Measurements from ENCODE around the gene PTCD2.
"Not testable (repeated sequence)": the region's sequence is repeated elsewhere in the genome, so short reads cannot be mapped to it uniquely, and the experiment has no call there.

The PTCD2 gene

DNA sequence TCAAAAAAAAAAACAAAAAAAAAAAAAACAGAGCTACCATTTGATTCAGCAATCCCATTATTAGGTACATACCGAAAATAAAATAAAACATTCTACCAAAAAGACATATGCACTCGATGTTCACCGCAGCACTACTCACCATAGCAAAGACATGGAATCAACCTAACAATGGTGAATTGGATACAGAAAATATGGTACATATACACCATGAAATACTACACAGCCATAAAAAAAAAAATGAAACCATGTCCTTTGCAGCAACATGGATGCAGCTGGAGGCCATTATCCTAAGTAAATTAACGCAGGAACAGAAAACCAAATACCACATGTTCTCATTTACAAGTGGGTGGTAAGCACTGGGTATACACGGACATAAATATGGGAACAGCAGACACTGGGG is 21.5 kb upstream of the PTCD2 start:
- FAIRE-seq, result no peak

DNA sequence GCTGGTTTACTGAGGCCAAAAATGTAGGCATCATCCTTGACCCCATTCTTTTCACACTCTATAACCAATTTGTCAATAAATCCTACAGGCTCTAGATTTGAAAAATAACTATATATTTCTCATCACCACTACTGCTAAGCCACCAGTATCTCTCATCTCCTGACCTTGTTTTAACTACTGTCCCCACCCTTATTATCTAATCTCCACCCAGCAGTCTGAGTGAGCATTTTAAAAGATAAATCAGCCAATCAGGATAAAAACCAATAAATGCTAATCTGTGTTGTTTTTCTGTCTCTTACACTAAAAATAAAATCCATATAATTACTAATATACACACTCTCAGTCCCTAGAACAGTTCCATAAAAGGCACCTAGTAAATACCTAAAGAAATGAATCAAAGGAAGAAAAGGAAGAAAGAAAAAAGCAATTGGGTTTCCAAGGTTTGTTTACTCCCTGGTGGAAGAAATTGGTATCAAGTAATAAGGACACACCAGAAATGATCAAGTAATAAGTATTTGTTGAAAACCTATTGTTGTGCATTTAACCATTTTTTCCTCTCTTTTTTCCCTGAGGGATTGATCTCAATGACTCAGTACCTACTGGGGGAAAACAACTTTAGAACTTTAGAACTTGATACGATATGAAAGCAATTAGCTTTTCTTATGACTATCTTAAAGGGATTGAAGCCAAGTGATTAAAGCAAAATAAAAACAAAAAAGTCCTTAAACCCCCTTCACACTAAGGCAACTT is 19.4 kb upstream of the PTCD2 start:
- no peak for FAIRE-seq

DNA sequence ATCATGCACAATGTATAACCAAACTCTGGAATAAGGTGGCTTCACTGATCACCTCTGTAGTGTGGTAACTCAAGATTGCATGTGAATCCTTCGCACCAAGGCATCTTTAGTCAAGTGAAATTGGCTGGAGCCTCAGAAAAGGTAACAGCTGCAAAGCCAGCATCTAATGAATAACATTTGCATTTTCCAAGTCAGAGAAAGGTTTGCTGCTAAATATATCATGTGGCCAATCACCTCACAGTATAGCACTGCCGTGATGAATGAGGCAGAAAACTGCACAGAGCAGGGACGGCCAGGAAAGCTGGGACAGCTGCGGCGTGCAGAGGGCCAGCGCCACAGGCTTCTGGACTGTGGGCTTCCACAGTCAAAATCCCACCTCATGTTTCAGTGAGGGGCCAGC is 18.6 kb upstream of the PTCD2 start:
- FAIRE-seq, result no peak

DNA sequence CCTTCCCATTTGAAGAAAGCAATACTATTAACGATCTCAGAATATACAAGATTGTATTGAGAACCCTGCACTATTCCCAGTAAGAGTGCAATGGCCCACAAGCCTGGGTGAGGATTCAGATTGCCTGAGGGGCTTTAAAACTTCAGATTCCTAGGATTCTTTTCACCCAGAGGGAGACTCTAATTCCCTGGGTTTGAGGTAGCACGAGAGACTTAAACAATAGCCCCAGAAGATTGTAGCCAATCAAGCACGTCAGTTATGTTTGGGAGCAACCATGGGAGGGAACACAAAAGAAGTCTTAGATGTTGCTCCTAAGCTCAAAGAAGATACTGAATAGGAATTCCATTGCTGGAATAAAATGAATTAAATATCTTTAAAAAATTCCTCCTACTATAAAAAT is 18.0 kb upstream of the PTCD2 start:
- no peak for FAIRE-seq

DNA sequence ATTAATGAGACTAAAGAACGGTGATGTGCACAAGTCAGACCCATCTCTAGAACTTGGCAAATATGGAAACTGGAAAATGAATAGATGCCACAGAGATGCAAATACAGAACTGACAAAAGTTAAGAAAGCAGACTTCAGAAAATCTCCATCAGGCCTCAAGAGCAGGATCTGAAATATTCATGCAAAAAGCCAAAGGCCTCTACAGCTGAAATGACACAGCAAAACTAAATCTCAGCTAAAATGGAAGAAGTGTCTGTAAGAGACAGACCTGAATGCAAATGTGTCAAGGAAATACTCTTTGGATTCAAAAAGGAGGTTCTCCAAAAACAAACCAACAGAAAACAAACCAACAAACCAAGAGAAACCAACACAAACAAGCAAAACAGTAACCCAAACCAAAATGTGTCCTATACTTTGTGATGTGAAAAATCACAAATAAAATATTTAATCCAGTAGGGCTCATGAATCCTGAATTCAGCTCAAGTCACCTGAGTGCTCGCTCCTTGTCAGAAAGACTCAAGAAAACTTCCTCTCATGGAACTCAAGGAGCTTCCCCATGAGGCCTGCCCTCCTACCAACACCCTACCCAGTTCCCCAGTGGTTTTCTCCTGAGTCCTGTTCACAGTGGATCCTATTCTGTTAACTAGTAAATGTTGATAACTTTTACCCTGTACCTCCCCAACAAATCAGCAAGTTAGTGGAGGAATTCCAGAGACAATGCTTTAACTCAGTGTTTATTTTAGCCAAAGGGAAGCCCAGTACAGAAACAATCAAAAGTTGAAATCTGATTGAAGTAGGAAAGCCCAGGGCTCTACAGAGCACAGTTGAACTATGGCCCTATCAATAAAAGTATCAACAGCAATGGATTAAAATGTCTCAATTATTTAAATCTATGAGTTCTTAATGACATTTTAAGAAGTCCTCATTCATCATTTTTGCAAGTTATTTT is 14.7 kb upstream of the PTCD2 start:
- no peak for FAIRE-seq

DNA sequence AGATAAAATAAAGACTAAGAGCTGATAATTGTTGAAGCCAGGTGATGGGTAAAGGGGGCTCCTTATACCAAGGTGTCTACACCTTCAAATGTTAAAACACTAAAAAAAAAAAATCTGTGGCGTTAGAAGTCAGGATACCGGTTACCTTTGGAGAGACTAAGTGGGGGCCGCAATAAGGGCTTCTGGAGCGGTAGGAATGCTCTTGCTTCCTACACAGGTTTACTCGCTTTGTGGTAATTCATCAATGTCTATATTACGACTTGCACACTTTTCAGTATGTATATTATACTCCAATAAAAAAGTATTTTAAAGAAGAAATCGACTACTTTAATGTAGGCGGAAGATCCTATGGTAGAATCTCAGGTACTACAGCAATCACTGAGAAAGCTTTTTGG is 12.6 kb upstream of the PTCD2 start:
- FAIRE-seq, result no peak

DNA sequence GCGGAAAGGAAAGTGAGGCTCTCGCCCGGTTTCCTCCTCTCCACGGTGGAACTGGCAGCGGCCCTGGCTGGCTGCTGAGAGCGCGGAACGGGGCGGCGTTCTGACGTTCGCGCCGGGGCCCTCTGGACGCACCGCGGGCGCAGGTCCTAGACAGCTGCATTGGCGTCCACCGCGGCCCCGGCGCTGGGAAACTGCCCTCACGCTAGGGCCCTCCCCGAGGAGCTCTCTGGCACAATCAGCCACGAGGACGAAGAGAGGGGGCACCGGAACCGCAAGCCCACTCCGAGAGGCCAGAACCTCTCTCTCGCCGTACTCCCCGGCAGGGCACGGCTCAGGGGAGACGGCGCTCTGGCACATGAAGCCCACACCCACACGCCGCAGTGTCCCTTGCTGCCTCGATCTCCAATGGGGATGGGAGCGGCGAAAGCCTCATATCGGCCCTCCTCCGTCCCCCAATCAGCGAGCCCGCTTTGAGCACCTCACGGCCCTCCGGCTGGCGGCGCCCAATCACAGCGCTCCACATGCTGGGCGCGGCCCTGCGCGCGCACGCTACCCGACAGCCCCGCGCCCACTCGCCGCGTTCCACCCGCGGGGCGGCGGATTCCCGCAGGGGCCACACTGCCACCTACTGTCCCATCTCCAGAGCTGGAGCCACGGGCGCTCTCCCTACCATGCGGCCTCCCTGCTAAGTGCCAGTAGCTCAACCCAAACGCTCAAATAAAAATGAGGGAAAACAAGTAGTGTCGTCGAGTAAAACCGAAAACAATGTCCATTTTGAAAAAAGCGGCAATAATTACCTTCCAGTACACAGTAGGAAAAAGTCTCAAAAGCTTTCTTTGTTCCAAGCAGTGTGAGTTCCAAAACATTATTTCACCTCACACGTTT is 12.0 kb upstream of the PTCD2 start:
- FAIRE-seq, result no peak

DNA sequence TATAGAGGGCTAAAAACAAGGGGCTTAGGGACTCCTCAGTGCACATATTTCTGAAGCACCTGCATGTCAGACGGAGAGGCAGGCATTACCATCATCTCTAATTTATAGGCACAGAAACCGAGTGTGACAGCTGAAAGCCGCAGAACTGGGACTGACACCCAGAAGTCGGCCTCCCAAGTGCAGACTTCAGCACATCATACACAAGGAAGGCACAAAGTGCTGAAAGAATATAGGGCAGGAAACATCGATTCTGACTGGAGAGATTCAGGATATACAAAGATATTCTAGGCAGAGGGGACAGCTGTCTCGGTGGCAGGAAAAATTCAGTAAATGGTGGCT is 11.4 kb upstream of the PTCD2 start:
- FAIRE-seq, result no peak

DNA sequence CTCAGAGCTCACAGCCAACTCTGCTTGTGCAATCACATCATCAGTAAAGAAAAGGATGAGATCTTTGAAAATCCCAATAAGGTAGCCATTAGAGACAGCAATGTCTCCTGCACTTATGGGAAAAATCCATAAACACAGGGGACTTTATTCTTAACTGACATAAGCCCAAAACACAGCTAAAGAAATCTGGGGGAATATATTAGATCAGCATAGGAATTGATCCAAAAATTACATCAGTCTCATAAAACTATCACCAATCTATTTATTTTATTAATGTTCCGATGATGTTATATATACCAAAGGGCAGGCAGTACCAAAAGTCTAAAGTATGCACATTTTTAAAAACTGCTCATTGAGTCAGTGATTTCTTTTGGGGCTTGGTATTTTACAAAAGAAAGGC is 7.0 kb upstream of the PTCD2 start:
- FAIRE-seq, result no peak

DNA sequence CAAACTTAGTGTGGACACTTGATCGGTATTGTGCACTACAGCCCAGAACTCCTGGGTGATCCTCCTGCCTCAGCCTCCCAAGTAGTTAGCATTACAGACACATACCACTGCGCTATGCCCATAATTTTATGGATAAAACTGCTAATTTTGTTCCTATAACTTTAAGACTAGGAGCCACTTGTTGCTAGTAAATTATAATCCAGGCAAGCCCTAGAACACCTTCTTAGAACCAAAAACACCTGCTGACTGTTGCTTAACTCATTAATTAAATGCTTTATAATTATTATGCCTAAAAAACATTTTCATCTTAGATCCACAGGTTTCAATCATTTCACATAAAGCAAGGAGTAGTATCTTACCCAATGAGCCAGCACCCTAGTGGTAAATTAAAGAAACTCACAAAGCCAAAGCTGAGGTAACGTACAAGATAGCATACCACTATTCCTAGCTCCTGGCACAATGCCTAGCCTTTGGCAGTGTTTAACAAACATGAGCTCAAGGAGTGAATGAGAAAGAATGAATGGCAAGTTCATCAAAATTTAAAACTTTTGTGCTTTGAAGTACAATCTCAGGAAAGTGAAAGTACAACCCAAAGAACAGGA is 5.5 kb upstream of the PTCD2 start:
- no peak for FAIRE-seq

DNA sequence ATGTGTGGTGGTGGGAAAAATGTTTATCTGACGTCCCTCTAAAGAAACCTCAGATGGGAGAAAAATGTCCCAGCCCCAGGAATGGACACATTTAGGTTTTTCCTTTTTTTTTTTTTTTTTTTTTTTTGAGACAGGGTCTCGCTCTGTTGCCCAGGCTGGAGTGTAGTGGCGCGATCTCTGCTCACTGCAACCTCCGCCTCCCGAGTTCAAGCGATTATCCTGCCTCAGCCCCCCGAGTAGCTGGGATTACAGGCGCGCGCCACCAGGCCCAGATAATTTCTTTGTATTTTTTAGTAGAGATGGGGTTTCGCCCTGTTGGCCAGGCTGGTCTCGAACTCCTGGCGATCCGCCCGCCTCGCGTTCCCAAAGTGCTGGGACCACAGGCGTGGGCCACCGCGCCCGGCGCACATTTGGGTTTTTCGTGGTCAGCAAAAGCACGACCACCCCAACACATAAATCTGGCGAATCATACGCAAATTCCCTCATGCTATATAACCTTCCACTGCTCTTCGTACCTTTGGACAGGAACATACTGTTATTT is 668 bp upstream of the PTCD2 start:
- not testable (repeated sequence) for FAIRE-seq

DNA sequence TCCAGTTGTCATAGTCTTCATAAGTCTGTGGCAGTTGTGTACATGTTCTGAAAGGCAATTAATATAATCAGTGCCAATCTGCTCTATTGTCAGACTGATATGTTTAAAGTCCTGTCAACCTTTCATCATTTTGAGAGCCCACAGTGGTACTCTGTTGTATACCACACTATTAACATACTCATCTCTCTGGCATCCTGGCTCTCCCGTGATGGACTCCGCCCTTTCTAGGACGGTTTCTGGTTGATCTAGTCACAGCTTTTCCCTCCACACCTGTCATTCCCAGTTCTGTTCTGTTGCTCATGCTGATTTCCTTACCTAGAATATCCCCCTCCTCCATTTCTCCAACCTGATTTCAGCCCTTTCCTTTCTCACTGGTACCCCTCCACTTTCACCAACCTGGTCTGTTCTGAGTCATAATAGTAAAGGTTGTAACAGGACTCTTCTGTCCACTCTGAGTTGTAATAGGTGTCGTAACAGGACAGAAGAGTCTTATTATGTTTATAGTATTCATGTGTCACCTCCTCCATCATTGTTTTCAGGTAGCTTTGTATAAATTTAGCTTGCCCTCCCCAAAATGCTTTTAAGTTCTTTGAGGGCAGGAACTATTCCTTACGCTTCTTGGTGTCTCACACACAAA is 4.1 kb downstream of the PTCD2 start:
- FAIRE-seq, result no peak

DNA sequence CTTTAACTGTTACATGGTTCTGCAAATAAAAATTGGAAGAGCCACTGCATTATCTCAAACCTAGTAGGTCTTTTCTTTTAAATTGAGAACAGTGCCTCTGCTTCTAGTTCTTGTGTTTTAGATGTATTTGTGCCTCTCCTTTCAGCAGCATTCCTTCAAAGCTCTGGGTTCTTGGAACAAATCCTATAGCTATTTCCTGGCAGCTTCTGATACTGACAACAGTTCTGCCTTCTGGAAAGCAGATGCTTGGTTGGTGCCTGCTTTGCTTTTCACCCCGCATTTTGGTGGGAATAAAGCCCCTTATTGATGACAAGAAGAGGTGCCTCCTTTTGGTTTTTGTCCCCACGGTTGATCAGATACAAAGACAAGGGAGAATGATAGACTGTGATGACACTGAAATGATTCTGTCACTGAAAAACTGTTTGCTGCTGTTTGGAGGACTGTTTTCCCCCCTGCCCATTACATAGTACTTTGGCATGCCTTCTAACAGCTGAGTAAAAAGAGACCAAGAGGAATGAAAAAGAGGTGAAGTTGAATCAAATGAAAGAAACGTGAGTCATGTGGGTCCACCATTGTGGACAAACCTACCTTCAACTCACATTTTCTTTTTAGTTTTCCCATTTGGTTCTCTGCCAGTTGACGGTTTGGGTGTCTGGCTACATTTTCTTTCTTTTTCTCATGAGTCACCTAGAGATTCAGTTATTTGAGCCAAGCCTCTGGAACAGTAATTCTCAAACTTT is 5.6 kb downstream of the PTCD2 start:
- no peak for FAIRE-seq

DNA sequence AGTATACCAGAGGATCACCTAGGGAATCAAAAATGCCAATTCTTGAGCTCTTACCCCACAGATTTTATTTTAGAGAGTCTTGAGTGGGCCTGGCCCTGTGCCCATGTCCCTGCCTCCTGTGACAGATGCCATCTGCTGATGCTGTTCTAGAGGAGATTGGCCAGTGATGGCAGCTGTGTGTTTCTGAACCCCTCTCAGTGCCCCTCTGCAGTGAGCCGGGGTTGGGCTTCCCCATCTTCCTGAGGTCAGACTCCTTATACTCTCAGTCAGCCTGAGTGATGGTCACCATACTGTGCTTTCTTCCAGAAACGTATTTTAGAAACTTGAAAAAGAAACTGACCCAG is 6.1 kb downstream of the PTCD2 start:
- FAIRE-seq, result no peak

DNA sequence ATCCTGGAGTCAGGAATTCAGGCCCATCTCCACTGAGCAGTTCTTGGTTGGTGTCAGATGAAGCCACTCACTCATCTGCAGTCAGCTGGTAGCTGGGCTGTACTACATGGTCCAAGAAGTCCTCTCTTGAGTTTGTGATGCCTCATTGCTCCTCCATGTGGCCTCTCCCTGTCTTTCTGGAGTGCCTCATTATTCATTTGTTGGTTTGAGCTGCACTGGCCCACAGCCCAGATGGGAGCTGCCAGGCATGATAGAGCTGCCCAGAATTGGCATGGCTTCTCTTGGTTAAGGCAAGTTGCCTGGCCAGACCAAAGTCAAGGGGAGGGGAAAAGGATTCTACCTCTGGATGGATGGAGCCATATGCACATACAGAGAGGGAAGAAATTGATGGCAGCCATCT is 8.0 kb downstream of the PTCD2 start:
- no peak for FAIRE-seq

DNA sequence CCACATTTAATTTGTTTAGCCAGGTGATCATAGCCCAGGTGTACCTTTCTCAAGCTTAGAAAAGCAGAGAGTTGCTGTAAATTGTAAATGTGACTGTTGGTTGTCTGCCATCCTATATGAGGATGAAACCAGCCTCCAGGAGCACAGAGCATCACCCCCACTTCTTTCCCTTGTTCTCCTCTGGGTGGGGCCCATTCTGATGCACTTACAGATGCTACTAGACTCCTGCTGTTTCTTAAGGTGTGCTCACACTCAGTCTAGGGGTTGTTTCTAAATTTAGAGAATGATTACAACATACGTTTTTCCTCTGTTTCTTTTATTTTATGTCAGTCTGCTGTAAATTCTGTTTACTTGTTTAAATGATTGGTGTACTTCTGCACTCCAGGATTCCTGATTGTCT is 10.5 kb downstream of the PTCD2 start:
- no peak for FAIRE-seq

DNA sequence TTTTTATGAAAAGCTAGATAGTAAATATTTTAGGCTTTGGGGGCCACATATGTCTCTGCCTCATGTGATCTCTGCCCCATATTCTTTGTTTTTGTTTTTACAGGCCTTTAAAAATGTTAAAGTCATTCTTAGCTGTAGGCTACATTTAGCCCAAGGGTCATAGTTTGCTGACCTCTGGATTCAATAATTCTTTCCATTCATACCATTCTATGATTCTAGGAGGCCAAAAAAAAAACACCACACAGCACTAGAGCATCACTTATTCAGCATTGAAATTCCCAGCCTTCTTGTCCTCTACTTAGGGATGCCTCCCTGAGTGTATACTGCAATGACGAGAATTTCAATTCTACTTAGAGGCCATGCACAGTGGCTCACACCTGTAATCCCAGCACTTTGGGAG is 17.0 kb downstream of the PTCD2 start:
- no peak for FAIRE-seq

DNA sequence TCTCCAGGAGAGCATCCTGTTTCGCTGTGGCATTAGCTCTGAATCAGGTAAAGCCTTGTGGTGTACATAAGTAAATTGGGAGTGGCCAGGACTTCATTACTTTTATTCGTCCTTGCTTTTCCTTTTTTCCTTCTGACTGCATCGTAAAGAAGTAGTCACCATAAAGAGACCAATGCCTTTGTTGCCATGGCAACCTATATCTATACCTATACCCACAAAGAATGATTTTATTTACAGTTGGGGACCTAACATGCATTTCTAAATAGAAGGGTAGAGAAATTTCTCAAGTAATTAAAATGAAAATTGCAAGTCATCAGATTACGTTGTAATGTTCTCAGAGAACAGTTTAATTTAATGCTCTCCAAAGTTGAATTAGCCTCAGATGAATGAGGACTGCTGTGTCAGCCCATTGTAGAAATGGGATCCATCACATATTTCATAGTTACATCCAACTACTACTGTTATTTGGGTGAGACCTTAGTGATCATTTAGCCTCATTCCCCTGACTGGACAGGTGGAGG is 18.6 kb downstream of the PTCD2 start:
- no peak for FAIRE-seq

DNA sequence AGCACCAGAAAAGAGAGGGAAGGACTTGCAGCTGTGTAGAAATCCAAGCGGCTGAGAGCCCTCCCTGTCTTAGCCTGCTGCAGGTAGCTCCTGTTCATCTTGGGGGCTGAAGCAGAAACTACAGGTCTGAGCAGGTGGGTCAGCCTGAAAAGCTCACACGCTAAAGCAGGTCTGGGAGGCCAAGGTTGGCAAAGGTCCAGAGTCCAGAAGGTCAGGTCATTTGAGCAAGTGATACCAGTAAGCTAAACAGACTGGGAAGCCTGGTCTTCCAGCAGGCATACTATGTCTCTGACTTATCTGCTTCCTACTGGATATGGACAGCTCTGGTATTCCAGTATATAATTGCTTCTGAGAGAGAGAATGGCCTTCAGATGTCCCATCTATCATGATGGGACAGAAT is 26.2 kb downstream of the PTCD2 start:
- FAIRE-seq, result no peak

DNA sequence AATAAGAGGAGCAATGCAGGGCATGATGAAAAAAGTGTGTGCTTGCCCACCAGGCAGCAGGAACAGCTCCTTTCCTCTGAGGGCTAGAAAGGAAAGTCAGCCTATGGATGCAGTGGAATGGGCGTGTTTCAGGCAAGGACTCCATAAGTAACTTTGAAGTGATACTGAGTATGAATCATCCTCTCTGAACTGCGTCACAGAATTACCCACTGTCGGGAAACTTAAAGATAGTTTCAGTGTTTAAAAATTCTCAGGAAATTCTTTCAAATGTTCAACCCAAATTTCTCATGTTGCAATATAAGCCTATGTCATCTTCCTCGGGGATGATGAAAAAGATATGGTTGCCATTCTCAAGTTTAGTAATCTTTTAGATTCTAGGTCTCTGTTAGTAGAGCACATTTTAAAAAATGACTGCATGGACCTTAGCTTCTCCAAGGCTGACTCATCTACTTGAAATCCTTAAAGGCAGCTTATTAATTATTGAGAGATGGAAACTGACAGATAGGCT is 27.7 kb downstream of the PTCD2 start:
- no peak for FAIRE-seq

DNA sequence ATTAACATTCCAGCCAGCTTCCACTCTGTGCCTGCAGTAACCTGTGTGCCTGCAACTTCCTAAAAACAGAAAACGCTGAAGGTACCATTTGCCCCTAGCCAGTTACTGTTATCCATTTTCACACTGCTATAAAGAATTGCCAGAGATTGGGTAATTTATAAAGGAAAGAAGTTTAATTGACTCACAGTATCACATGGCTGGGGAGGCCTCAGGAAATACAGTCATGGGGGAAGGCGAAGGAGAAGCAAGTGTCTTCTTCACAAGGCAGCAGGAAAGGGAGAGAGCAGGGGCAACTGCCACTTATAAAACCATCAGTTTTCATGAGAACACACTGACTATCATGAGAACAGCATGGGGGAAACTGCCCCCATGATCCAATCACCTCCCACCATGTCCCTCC is 31.2 kb downstream of the PTCD2 start:
- no peak for FAIRE-seq

Data from colon (tissue), 2 donors.